ENCODE results near the gene NEMP2. TPM values are rescaled to one million over a fixed set of nuclear protein-coding genes. Genes with fewer than 3 reads are reported as not detected.

NEMP2 gene
- polyA plus RNA-seq, 4 donors = 0.45 to 4.3 (median 0.97) TPM

DNA sequence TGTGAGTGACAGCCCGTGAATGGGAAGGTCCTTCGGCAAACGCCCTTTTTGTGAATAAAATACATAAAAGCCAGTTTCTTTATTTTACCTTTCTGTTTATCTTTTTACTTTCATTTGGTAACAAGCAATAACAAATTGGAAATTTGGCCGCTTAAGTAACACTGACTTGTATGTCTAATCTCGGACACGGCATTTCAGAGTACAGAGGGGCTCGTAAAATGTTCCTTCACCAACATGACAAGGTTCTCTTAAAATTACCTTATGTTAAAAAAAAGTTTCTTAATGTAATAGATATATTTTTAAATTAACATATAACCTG, 558 bp upstream of the NEMP2 start:
- 1 to 2% (median 1%) methylated on average over 7 of the region's 7 CpGs for WGBS, 3 donors
- H3K36me3 ChIP-seq (ENCODE audit: control insufficient read depth in 3 of 3, insufficient read depth in 2 of 3, low read depth in 1 of 3, low read length in 3 of 3) = peaks cover 0 to 2% (median 0%) of the 10 kb centered on the region in 3 donors
- DNase-seq = no peak
- H3K27ac ChIP-seq (ENCODE audit: low read depth in 1 of 3, low read length in 2 of 3) = peak overlapping the region; percentile 87 to 98 (median 89)
- H3K9me3 ChIP-seq (ENCODE audit: control insufficient read depth in 2 of 2, insufficient read depth in 1 of 2, low read depth in 1 of 2, low read length in 1 of 2) = peaks cover 0 to 11% of the 10 kb centered on the region in 2 donors
- FAIRE-seq = no peak
- no peaks in the 10 kb centered on the region for H3K27me3 ChIP-seq (ENCODE audit: control insufficient read depth in 3 of 3, insufficient read depth in 3 of 3, low read length in 3 of 3)
- H3K4me3 ChIP-seq (ENCODE audit: low read depth in 1 of 3, low read length in 3 of 3) = peak overlapping the region; percentile 72 to 81 (median 72)
- peaks cover 0 to 11% (median 0%) of the 10 kb centered on the region in 3 donors for H3K4me1 ChIP-seq (ENCODE audit: control insufficient read depth in 3 of 3, insufficient read depth in 2 of 3, low read depth in 1 of 3, low read length in 2 of 3)

DNA sequence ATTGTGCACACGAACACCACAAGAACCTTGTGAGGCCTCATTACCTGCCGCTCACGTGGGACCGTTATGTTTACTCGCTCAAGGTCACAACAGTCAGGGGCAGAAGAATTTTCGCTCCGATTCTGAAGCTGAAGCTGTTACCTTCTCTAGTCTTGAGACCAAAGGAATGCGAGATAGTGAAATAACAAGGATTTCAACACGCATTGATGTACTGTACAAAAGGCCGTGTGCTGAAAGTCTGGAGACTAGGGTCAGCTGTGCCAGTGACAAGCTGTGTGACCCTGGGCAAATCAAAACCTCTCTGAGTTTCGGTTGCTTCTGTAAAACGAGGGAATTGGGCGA, 583 bp downstream of the NEMP2 start:
- H3K27me3 ChIP-seq (ENCODE audit: control insufficient read depth in 3 of 3, insufficient read depth in 3 of 3, low read length in 3 of 3) = no peaks in the 10 kb centered on the region
- DNase-seq (peak; percentile 63 to 69), FAIRE-seq (no peak)
- H3K4me1 ChIP-seq (ENCODE audit: control insufficient read depth in 3 of 3, insufficient read depth in 2 of 3, low read depth in 1 of 3, low read length in 2 of 3) = peaks cover 0 to 13% (median 2%) of the 10 kb centered on the region in 3 donors
- H3K4me3 ChIP-seq (ENCODE audit: low read depth in 1 of 3, low read length in 3 of 3) = peak overlapping the region; percentile 72 to 81 (median 72)
- H3K36me3 ChIP-seq (ENCODE audit: control insufficient read depth in 3 of 3, insufficient read depth in 2 of 3, low read depth in 1 of 3, low read length in 3 of 3) = peaks cover 0 to 2% (median 0%) of the 10 kb centered on the region in 3 donors
- WGBS, 3 donors = 1 to 6% (median 3%) methylated on average over 13 of the region's 13 CpGs
- peak overlapping the region; percentile 87 to 98 (median 89) for H3K27ac ChIP-seq (ENCODE audit: low read depth in 1 of 3, low read length in 2 of 3)
- H3K9me3 ChIP-seq (ENCODE audit: control insufficient read depth in 2 of 2, insufficient read depth in 1 of 2, low read depth in 1 of 2, low read length in 1 of 2) = peaks cover 0 to 10% of the 10 kb centered on the region in 2 donors

GRCh38 chr2:190533175-190533967, 1.2 kb downstream of the NEMP2 start:
- peaks cover 0 to 2% (median 0%) of the 10 kb centered on the region in 3 donors for H3K36me3 ChIP-seq (ENCODE audit: control insufficient read depth in 3 of 3, insufficient read depth in 2 of 3, low read depth in 1 of 3, low read length in 3 of 3)
- no peaks in the 10 kb centered on the region for H3K27me3 ChIP-seq (ENCODE audit: control insufficient read depth in 3 of 3, insufficient read depth in 3 of 3, low read length in 3 of 3)
- H3K4me3 ChIP-seq (ENCODE audit: low read depth in 1 of 3, low read length in 3 of 3) = peak overlapping the region in 2 of 3 donors; percentile 72
- peaks cover 2 to 17% (median 3%) of the 10 kb centered on the region in 3 donors for H3K4me1 ChIP-seq (ENCODE audit: control insufficient read depth in 3 of 3, insufficient read depth in 2 of 3, low read depth in 1 of 3, low read length in 2 of 3)
- no peak for FAIRE-seq
- no peak for DNase-seq
- peaks cover 0 to 10% of the 10 kb centered on the region in 2 donors for H3K9me3 ChIP-seq (ENCODE audit: control insufficient read depth in 2 of 2, insufficient read depth in 1 of 2, low read depth in 1 of 2, low read length in 1 of 2)
- WGBS, 3 donors = 40 to 62% (median 44%) methylated on average over 10 of the region's 10 CpGs
- H3K27ac ChIP-seq (ENCODE audit: low read depth in 1 of 3, low read length in 2 of 3) = peak overlapping the region; percentile 87 to 98 (median 89)

DNA sequence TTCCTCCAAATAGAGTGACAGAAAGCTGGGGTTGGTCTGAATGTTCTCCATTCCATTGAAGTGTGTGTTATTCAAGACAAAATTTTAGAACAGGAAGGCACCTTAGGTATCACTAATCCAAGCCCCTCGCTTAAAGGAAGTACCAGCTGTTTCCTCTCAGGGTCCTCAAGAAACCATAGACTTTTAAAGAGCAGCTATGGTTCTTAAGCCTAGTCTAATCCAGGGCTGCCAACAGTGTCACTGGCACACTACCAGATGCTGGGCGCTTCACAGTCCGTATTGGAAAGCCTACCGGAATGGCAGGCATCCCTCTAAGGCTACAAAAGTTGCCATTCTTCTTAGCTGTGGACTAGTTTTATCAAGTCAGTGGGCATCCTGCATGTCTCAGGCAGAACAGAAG, 1.9 kb downstream of the NEMP2 start:
- Histone ChIP-seq H3K9me3 (ENCODE audit: control insufficient read depth in 2 of 2, insufficient read depth in 1 of 2, low read depth in 1 of 2, low read length in 1 of 2) (peaks cover 0 to 6% of the 10 kb centered on the region in 2 donors), H3K36me3 (ENCODE audit: control insufficient read depth in 3 of 3, insufficient read depth in 2 of 3, low read depth in 1 of 3, low read length in 3 of 3) (peaks cover 0 to under 1% (median 0%) of the 10 kb centered on the region in 3 donors), H3K27me3 (ENCODE audit: control insufficient read depth in 3 of 3, insufficient read depth in 3 of 3, low read length in 3 of 3) (no peaks in the 10 kb centered on the region), H3K4me3 (ENCODE audit: low read depth in 1 of 3, low read length in 3 of 3) (no peak overlapping the region), H3K27ac (ENCODE audit: low read depth in 1 of 3, low read length in 2 of 3) (no peak overlapping the region), H3K4me1 (ENCODE audit: control insufficient read depth in 3 of 3, insufficient read depth in 2 of 3, low read depth in 1 of 3, low read length in 2 of 3) (peaks cover 2 to 18% (median 4%) of the 10 kb centered on the region in 3 donors)
- DNase-seq (no peak), FAIRE-seq (no peak)
- WGBS, 3 donors = 75 to 81% (median 80%) methylated on average over 4 of the region's 4 CpGs

GRCh38 chr2:190530248-190530900, 4.1 kb downstream of the NEMP2 start:
- Histone ChIP-seq H3K36me3 (ENCODE audit: control insufficient read depth in 3 of 3, insufficient read depth in 2 of 3, low read depth in 1 of 3, low read length in 3 of 3) (no peaks in the 10 kb centered on the region), H3K27ac (ENCODE audit: low read depth in 1 of 3, low read length in 2 of 3) (peak overlapping the region in 2 of 3 donors; percentile 14 to 37), H3K9me3 (ENCODE audit: control insufficient read depth in 2 of 2, insufficient read depth in 1 of 2, low read depth in 1 of 2, low read length in 1 of 2) (no peaks in the 10 kb centered on the region), H3K27me3 (ENCODE audit: control insufficient read depth in 3 of 3, insufficient read depth in 3 of 3, low read length in 3 of 3) (no peaks in the 10 kb centered on the region), H3K4me3 (ENCODE audit: low read depth in 1 of 3, low read length in 3 of 3) (no peak overlapping the region), H3K4me1 (ENCODE audit: control insufficient read depth in 3 of 3, insufficient read depth in 2 of 3, low read depth in 1 of 3, low read length in 2 of 3) (peaks cover 5 to 18% (median 10%) of the 10 kb centered on the region in 3 donors)
- WGBS, 3 donors = 28 to 46% (median 45%) methylated on average over 6 of the region's 6 CpGs
- FAIRE-seq (no peak), DNase-seq (peak; percentile 29 to 60)

- no peak for DNase-seq
- H3K9me3 ChIP-seq (ENCODE audit: control insufficient read depth in 2 of 2, insufficient read depth in 1 of 2, low read depth in 1 of 2, low read length in 1 of 2) = no peaks in the 10 kb centered on the region
- no peak for FAIRE-seq
- H3K27me3 ChIP-seq (ENCODE audit: control insufficient read depth in 3 of 3, insufficient read depth in 3 of 3, low read length in 3 of 3) = no peaks in the 10 kb centered on the region
- H3K4me3 ChIP-seq (ENCODE audit: low read depth in 1 of 3, low read length in 3 of 3) = no peak overlapping the region
- no peaks in the 10 kb centered on the region for H3K36me3 ChIP-seq (ENCODE audit: control insufficient read depth in 3 of 3, insufficient read depth in 2 of 3, low read depth in 1 of 3, low read length in 3 of 3)
- peak overlapping the region in 1 of 3 donors; percentile 37 for H3K27ac ChIP-seq (ENCODE audit: low read depth in 1 of 3, low read length in 2 of 3)
- H3K4me1 ChIP-seq (ENCODE audit: control insufficient read depth in 3 of 3, insufficient read depth in 2 of 3, low read depth in 1 of 3, low read length in 2 of 3) = peaks cover 5 to 18% (median 10%) of the 10 kb centered on the region in 3 donors
- 54 to 80% (median 62%) methylated on average over 3 of the region's 3 CpGs for WGBS, 3 donors
Measured at GRCh38 chr2:190529486-190530247, 4.9 kb downstream of the NEMP2 start.

DNA sequence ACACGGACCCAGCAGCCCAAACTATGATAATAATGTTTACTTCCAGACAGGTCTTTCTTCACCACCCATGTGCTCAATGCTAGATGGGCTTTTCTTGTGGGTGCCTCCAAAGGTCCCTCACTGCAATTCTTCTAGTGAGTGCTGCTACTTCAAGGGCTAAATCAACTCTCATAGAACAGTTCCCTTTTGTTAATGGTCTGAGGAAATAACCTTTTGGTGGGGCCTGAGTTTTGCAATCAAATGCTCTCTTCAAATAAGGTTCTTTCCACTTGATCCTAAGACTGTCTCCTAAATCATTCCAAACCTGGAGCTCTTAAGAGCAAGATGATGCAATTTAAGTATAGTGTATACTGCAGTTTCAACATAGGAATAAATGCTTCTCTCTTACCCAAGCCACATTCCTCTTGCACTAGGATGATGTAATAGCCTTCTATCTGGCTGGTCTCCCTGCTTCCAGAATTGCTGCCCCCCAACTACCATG, 6.0 kb downstream of the NEMP2 start:
- 11 to 53% (median 39%) methylated on average over 1 of the region's 1 CpG for WGBS, 3 donors
- Histone ChIP-seq H3K4me1 (ENCODE audit: control insufficient read depth in 3 of 3, insufficient read depth in 2 of 3, low read depth in 1 of 3, low read length in 2 of 3) (peaks cover 5 to 14% (median 10%) of the 10 kb centered on the region in 3 donors), H3K4me3 (ENCODE audit: low read depth in 1 of 3, low read length in 3 of 3) (no peak overlapping the region), H3K27me3 (ENCODE audit: control insufficient read depth in 3 of 3, insufficient read depth in 3 of 3, low read length in 3 of 3) (no peaks in the 10 kb centered on the region), H3K9me3 (ENCODE audit: control insufficient read depth in 2 of 2, insufficient read depth in 1 of 2, low read depth in 1 of 2, low read length in 1 of 2) (no peaks in the 10 kb centered on the region), H3K36me3 (ENCODE audit: control insufficient read depth in 3 of 3, insufficient read depth in 2 of 3, low read depth in 1 of 3, low read length in 3 of 3) (no peaks in the 10 kb centered on the region), H3K27ac (ENCODE audit: low read depth in 1 of 3, low read length in 2 of 3) (no peak overlapping the region)
- DNase-seq (no peak), FAIRE-seq (no peak)

DNA sequence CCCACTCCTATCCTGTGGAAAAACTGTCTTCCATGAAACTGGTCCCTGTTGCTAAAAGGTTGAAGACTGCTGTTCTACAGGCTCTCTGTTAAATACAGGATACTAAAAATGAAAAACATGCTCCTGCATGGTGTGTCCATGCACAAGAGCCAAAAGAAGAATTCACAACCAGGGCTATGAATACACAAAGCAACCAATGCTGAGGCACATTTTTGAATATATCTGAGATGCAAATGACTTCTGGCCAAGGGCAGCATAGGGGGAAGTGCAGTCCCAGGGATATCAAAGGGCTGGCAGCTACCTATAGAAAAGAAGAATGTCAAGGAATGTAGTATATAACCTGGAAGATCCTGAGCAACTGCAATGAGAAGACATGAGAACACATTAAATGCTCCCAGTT, 6.6 kb downstream of the NEMP2 start:
- no peak for FAIRE-seq

More for the DNA sequence above, 6.6 kb downstream of the NEMP2 start:
- Histone ChIP-seq H3K9me3 (ENCODE audit: control insufficient read depth in 2 of 2, insufficient read depth in 1 of 2, low read depth in 1 of 2, low read length in 1 of 2) (no peaks in the 10 kb centered on the region), H3K36me3 (ENCODE audit: control insufficient read depth in 3 of 3, insufficient read depth in 2 of 3, low read depth in 1 of 3, low read length in 3 of 3) (no peaks in the 10 kb centered on the region), H3K27ac (ENCODE audit: low read depth in 1 of 3, low read length in 2 of 3) (no peak overlapping the region), H3K4me3 (ENCODE audit: low read depth in 1 of 3, low read length in 3 of 3) (no peak overlapping the region), H3K27me3 (ENCODE audit: control insufficient read depth in 3 of 3, insufficient read depth in 3 of 3, low read length in 3 of 3) (no peaks in the 10 kb centered on the region), H3K4me1 (ENCODE audit: control insufficient read depth in 3 of 3, insufficient read depth in 2 of 3, low read depth in 1 of 3, low read length in 2 of 3) (peaks cover 5 to 13% (median 10%) of the 10 kb centered on the region in 3 donors)
- no peak for DNase-seq

Measured in small intestine (tissue), 7 donors.